GM23248 (cell line): ENCODE data around the gene HDAC2.

Experiments used
- EZH2 ChIP-seq: fragments of 200-600 bp; sonication (generic); IDR thresholded peaks from 2 replicates; pipeline ENCODE4 v1.6.1; 2018; ENCODE audit warnings: antibody characterized with exemption, mild to moderate bottlenecking; ENCODE audit not compliant: insufficient read depth, poor library complexity, severe bottlenecking
- EZH2phosphoT487 ChIP-seq: fragments of 200-600 bp; sonication (generic); IDR thresholded peaks from 2 replicates; pipeline ENCODE4 v1.6.1; 2018; ENCODE audit warnings: antibody characterized with exemption, moderate library complexity, mild to moderate bottlenecking, low read depth; ENCODE audit not compliant: insufficient read depth

GRCh38 chr6:113893866-113894265, 77.1 kb downstream of the HDAC2 start:
- TF ChIP-seq EZH2, result no peak
- no peak for TF ChIP-seq EZH2phosphoT487
